GM12875 (cell line): Measurements from ENCODE around the gene MUSK.

Source experiments
- H3K4me3 ChIP-seq: one replicate; pipeline ENCODE4 v1.5.1; 2011; ENCODE audit warnings: low read depth, low read length, control low read depth
- TF ChIP-seq, protein P1 (sequence below): IDR thresholded peaks from 2 replicates; pipeline ENCODE4 v1.5.1; 2011; ENCODE audit warnings: low read depth, mild to moderate bottlenecking, control low read depth, inconsistent platforms, low read length, moderate library complexity, borderline replicate concordance; ENCODE audit not compliant: insufficient read depth

MUSK gene

GRCh38 chr9:110830495-110830894 lies 161.9 kb downstream of the MUSK start:
- H3K4me3 ChIP-seq, result no peak overlapping the region
- TF ChIP-seq, protein P1, sequence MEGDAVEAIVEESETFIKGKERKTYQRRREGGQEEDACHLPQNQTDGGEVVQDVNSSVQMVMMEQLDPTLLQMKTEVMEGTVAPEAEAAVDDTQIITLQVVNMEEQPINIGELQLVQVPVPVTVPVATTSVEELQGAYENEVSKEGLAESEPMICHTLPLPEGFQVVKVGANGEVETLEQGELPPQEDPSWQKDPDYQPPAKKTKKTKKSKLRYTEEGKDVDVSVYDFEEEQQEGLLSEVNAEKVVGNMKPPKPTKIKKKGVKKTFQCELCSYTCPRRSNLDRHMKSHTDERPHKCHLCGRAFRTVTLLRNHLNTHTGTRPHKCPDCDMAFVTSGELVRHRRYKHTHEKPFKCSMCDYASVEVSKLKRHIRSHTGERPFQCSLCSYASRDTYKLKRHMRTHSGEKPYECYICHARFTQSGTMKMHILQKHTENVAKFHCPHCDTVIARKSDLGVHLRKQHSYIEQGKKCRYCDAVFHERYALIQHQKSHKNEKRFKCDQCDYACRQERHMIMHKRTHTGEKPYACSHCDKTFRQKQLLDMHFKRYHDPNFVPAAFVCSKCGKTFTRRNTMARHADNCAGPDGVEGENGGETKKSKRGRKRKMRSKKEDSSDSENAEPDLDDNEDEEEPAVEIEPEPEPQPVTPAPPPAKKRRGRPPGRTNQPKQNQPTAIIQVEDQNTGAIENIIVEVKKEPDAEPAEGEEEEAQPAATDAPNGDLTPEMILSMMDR, result no peak

DNA sequence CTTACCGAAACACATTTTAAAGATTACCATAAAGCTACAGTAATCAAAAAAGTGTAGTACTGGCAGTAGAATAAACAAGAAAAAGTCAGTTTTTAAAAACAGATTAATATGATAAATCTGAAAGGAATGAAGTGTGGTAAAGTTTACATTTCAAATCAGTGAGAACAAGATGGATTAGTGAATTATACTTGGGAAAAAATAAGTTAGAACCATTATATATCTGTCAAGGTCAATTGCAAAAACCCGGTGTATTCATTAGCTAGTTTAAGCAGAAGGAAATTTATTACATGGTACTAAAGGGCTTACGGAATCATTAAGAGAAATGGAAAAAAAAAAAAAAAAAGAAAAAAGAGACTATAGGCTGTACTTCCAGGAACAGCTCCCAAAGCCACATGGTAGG lies 164.3 kb downstream of the MUSK start:
- TF ChIP-seq, protein P1, result no peak
- no peak overlapping the region for H3K4me3 ChIP-seq

DNA sequence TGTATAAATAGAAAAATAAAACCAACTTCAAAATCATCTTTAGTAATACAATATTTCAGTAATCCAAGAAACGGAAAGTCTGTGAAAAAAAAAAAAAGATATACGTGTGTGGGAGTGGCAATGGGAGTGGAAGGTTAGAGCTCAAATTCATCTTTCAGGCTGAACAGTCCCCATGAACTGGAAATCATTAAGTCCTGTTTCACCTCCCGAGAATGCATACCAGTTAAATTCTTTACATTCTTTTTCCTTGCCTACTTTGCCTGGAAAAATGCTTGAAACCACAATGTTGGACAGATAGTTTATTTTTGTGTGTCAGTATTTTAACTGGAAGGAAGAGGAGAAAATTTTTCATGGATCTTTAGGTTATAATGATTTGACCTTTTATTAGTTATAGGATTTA lies 166.8 kb downstream of the MUSK start:
- no peak overlapping the region for H3K4me3 ChIP-seq
- TF ChIP-seq, protein P1, result no peak

GRCh38 chr9:110835859-110836271 lies 167.3 kb downstream of the MUSK start:
- TF ChIP-seq, protein P1, result no peak
- no peak overlapping the region for H3K4me3 ChIP-seq

DNA sequence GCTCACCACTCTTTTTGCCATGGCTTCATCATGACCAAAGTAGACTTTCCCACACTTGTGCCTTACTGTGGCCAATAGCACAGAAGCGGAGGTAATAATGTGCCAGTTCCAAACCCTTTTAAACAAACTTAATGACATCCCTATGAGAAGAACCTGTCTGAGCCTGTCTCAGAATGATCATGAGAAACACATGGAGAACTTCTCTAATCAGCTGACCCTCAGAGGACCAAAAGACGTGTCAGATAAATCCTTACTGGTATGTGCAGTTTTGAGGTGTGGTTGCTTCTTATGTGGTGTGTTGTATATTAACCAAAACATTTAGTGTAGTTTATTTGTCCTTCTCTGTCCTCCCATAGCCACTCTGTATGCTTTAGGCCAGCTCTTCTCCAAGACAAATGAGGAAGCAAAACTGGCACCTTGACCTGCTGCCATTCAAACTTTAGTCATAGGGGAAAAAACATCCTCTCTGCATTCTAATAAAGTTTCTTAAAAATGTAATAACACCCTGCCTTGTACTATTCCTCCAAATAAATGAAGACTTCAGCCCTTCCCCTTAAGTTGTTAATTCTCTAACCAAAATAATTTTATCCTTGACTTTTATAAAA lies 168.9 kb downstream of the MUSK start:
- H3K4me3 ChIP-seq, result no peak overlapping the region
- TF ChIP-seq, protein P1, result no peak

- TF ChIP-seq, protein P1, result no peak
- H3K4me3 ChIP-seq, result no peak overlapping the region
These were observed 173.6 kb downstream of the MUSK start for GRCh38 chr9:110842169-110842568.

GRCh38 chr9:110842986-110843385 lies 174.4 kb downstream of the MUSK start:
- TF ChIP-seq, protein P1, result no peak
- no peak overlapping the region for H3K4me3 ChIP-seq
